ENCODE measurements around the gene ESRRA. TPM values are rescaled to one million over a fixed set of nuclear protein-coding genes. Genes with fewer than 3 reads are reported as not detected.

Gene ESRRA
- total and polyA plus RNA-seq, 2 of the 4 experiments (the other 2 are of a cell fraction), result 10.2 to 15.0 TPM

DNA sequence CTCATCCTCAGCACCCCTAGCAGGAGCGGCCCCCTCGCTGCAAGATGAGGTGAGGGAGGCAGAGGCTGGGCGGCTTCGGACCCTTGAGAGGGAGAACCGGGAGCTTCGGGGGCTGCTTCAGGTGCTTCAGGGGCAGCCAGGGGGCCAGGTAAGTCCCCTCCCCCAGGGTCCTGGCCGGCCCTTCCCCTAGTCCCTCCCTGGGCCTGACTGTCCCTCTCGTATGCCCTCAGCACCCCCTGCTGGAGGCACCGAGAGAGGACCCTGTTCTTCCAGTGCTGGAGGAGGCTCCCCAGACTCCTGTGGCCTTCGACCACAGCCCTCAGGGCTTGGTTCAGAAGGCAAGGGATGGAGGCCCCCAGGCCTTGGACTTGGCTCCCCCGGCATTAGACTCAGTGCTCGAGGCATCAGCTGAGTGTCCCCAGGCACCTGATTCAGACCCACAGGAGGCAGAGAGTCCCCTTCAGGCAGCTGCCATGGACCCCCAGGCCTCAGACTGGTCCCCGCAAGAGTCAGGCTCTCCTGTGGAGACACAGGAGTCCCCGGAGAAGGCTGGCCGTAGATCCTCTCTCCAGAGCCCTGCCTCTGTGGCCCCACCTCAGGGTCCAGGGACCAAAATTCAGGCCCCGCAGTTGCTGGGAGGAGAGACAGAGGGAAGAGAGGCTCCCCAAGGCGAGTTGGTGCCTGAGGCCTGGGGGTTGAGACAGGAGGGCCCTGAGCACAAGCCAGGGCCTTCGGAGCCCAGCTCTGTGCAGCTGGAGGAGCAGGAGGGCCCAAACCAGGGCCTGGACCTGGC, 38.6 kb downstream of the ESRRA start:
- no peaks in the 10 kb centered on the region for H3K9me1 ChIP-seq (ENCODE audit: insufficient read depth, low read length)
- no peak overlapping the region for H3K4ac ChIP-seq (ENCODE audit: low read depth, low read length)
- H2BK15ac ChIP-seq (ENCODE audit: low read depth, low read length), result no peak overlapping the region
- no peak overlapping the region for H3K14ac ChIP-seq (replicated peaks; ENCODE audit: low read depth, low read length)
- no peak overlapping the region for H3K18ac ChIP-seq (ENCODE audit: low read depth, low read length)
- in situ Hi-C loops (cut with MboI; ENCODE audit: low sequenced_read_pairs), result no loop called here
- peaks cover 8% of the 10 kb centered on the region; the same call in 1 of the 2 replicates for H3K27me3 ChIP-seq (ENCODE audit: control insufficient read depth, insufficient read depth, low read length)
- H3K23ac ChIP-seq (ENCODE audit: low read depth, low read length), result no peak overlapping the region
- POLR2A ChIA-PET (ENCODE audit: unreplicated experiment), result no interaction called here
- no peak overlapping the region for H2BK20ac ChIP-seq (ENCODE audit: low read depth, low read length)
- H4K20me1 ChIP-seq (ENCODE audit: insufficient read depth, low read length), result no peaks in the 10 kb centered on the region
- H3K4me2 ChIP-seq (ENCODE audit: low read depth, low read length), result no peak overlapping the region
- no peak for ATAC-seq (ENCODE audit: low read depth)
- 73% methylated on average over 6 of the region's 18 CpGs; no CpG with 5 or more reads in 1 of the 2 experiments for WGBS, 2 experiments (ENCODE audit: extremely low coverage in 2 of 2, insufficient read length in 1 of 2)
- peak overlapping the region; percentile 1 for H2AK9ac ChIP-seq (replicated peaks; ENCODE audit: low read depth, low read length, poor library complexity)
- H3K79me1 ChIP-seq (ENCODE audit: low read depth in 1 of 2, low read length in 2 of 2), result no peaks in the 10 kb centered on the region
- CTCF ChIA-PET, result interaction anchor here (2.2 kb wide), 1 partner anchor 11 kb away, joined by 11 read pairs; no protein-coding TSS in a partner anchor
- no peak overlapping the region for H3K56ac ChIP-seq (ENCODE audit: extremely low read depth, insufficient read depth, low read length)
- dilution Hi-C loops (cut with HindIII; ENCODE audit: low sequenced_read_pairs, unreplicated experiment), result no loop called here
- H3K4me3 ChIP-seq (ENCODE audit: insufficient read depth, low read depth, low read length), result no peak overlapping the region
- no peak overlapping the region for H2BK120ac ChIP-seq (ENCODE audit: low read depth, low read length)
- intact Hi-C loops (cut with micrococcal nuclease), result no loop called here
- H2AFZ ChIP-seq (replicated peaks; ENCODE audit: low read length, poor library complexity), result peak overlapping the region; percentile 21
- no peak overlapping the region for H4K5ac ChIP-seq (ENCODE audit: low read depth, low read length)
- H4K8ac ChIP-seq (ENCODE audit: low read depth in 2 of 2, low read length in 2 of 2), result no peak overlapping the region
- peaks cover 6% of the 10 kb centered on the region for H3K4me1 ChIP-seq (ENCODE audit: control insufficient read depth, insufficient read depth, low read length)
- DNase-seq, result no peak
- H2AK5ac ChIP-seq (ENCODE audit: low read depth, low read length), result no peak overlapping the region; the same call in 1 of the 2 replicates
- no peak overlapping the region for H3K27ac ChIP-seq (ENCODE audit: insufficient read depth, low read length)
- BruUV-seq (replicated peaks), result no TSS peak
- no peak overlapping the region for H3K9ac ChIP-seq (ENCODE audit: low read depth, low read length)
- H3K36me3 ChIP-seq (ENCODE audit: control insufficient read depth, insufficient read depth, low read length), result no peaks in the 10 kb centered on the region
- H4K91ac ChIP-seq (ENCODE audit: insufficient read depth, low read depth, low read length), result no peak overlapping the region
- H3K9me3 ChIP-seq (ENCODE audit: control insufficient read depth, insufficient read depth, low read length), result no peaks in the 10 kb centered on the region
- no peak overlapping the region for H2BK5ac ChIP-seq (ENCODE audit: low read depth, low read length, poor library complexity, severe bottlenecking)
- TF ChIP-seq MAFK (IDR thresholded peaks at IDR 0.05; ENCODE audit: low read depth, low read length) (no peak), RFX5 (IDR thresholded peaks at IDR 0.05; ENCODE audit: low read depth, low read length) (no peak), FOS (IDR thresholded peaks at IDR 0.05; ENCODE audit: low read depth, low read length) (no peak), RCOR1 (IDR thresholded peaks at IDR 0.05; ENCODE audit: insufficient replicate concordance, low read length) (no peak), NFE2L2 (IDR thresholded peaks at IDR 0.05; ENCODE audit: low read depth, low read length) (no peak), CEBPB (IDR thresholded peaks at IDR 0.05; ENCODE audit: low read depth, low read length) (no peak), MXI1 (IDR thresholded peaks at IDR 0.05; ENCODE audit: borderline replicate concordance, low read depth, low read length) (no peak), BHLHE40 (IDR thresholded peaks at IDR 0.05; ENCODE audit: low read depth, low read length) (no peak), RAD21 (IDR thresholded peaks at IDR 0.05; ENCODE audit: low read length) (peak; percentile 31), MAZ (IDR thresholded peaks at IDR 0.05; ENCODE audit: borderline replicate concordance, low read depth, low read length) (no peak), SMC3 (IDR thresholded peaks at IDR 0.05; ENCODE audit: low read depth, low read length) (no peak), POLR2A (IDR thresholded peaks at IDR 0.05; ENCODE audit: low read depth, low read length) (no peak)
- TF ChIP-seq, protein P1, sequence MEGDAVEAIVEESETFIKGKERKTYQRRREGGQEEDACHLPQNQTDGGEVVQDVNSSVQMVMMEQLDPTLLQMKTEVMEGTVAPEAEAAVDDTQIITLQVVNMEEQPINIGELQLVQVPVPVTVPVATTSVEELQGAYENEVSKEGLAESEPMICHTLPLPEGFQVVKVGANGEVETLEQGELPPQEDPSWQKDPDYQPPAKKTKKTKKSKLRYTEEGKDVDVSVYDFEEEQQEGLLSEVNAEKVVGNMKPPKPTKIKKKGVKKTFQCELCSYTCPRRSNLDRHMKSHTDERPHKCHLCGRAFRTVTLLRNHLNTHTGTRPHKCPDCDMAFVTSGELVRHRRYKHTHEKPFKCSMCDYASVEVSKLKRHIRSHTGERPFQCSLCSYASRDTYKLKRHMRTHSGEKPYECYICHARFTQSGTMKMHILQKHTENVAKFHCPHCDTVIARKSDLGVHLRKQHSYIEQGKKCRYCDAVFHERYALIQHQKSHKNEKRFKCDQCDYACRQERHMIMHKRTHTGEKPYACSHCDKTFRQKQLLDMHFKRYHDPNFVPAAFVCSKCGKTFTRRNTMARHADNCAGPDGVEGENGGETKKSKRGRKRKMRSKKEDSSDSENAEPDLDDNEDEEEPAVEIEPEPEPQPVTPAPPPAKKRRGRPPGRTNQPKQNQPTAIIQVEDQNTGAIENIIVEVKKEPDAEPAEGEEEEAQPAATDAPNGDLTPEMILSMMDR (conservative IDR thresholded peaks at IDR 0.05; ENCODE audit: low read depth, low read length), result peak; percentile 28; the same call in 1 of the 2 replicates
- TF ChIP-seq, protein P2, sequence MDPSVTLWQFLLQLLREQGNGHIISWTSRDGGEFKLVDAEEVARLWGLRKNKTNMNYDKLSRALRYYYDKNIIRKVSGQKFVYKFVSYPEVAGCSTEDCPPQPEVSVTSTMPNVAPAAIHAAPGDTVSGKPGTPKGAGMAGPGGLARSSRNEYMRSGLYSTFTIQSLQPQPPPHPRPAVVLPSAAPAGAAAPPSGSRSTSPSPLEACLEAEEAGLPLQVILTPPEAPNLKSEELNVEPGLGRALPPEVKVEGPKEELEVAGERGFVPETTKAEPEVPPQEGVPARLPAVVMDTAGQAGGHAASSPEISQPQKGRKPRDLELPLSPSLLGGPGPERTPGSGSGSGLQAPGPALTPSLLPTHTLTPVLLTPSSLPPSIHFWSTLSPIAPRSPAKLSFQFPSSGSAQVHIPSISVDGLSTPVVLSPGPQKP (IDR thresholded peaks at IDR 0.05; ENCODE audit: borderline replicate concordance, low read depth, low read length), result no peak
- TF ChIP-seq, protein P3, sequence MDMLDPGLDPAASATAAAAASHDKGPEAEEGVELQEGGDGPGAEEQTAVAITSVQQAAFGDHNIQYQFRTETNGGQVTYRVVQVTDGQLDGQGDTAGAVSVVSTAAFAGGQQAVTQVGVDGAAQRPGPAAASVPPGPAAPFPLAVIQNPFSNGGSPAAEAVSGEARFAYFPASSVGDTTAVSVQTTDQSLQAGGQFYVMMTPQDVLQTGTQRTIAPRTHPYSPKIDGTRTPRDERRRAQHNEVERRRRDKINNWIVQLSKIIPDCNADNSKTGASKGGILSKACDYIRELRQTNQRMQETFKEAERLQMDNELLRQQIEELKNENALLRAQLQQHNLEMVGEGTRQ (IDR thresholded peaks at IDR 0.05; ENCODE audit: low read depth, low read length), result no peak

Data from IMR-90 (cell line).